ENCODE results near the gene MYO5B. TPM values are rescaled to one million over a fixed set of nuclear protein-coding genes. Genes with fewer than 3 reads are reported as not detected.

MYO5B gene
- total and polyA plus RNA-seq, 9 of the 15 experiments (the other 6 are each of a cell fraction or from before 2014, with no cell fraction given): 0.07 to 0.42 (median 0.28) TPM

GRCh38 chr18:49853011-49853410 is 341.9 kb downstream of the MYO5B start:
- Histone ChIP-seq H3K4me1 (replicated peaks in 1 of 2; ENCODE audit: control insufficient read depth in 2 of 2, insufficient read depth in 2 of 2, low read length in 2 of 2) (no peaks in the 10 kb centered on the region; a peak in 1 of 5 replicates), H2AFZ (ENCODE audit: low read depth, low read length) (no peak overlapping the region), H3K9me3 (replicated peaks; ENCODE audit: control insufficient read depth, insufficient read depth, low read depth, low read length) (no peaks in the 10 kb centered on the region), H3K27me3 (ENCODE audit: control insufficient read depth in 2 of 2, insufficient read depth in 2 of 2, low read length in 2 of 2) (peaks cover 0 to 37% of the 10 kb centered on the region in 2 experiments; a peak in 2 of 5 replicates), H3K27ac (ENCODE audit: extremely low read depth, low read depth, low read length) (no peak overlapping the region), H3K9ac (ENCODE audit: insufficient read depth in 1 of 2, low read depth in 2 of 2, low read length in 2 of 2) (no peak overlapping the region), H3K36me3 (ENCODE audit: control insufficient read depth, insufficient read depth, low read length) (no peaks in the 10 kb centered on the region), H3K4me3 (no peak overlapping the region), H4K20me1 (replicated peaks; ENCODE audit: control insufficient read depth, insufficient read depth, low read length) (no peaks in the 10 kb centered on the region), H3K4me2 (ENCODE audit: insufficient read depth, low read length) (no peak overlapping the region), H3K9me1 (ENCODE audit: control insufficient read depth, insufficient read depth, low read length) (no peaks in the 10 kb centered on the region), H3K79me2 (ENCODE audit: control insufficient read depth, insufficient read depth, low read length) (no peaks in the 10 kb centered on the region)
- 0% methylated on average over 4 of the region's 7 CpGs for WGBS (ENCODE audit: insufficient coverage, low coverage, missing lambda C conversion rate)
- in situ Hi-C loops (cut with MboI) (loop anchor here (25.0 kb wide), 1 partner anchor 1166 kb away; no protein-coding TSS in a partner anchor), intact Hi-C loops (cut with micrococcal nuclease) (loop anchor here (10.0 kb wide), 2 partner anchors 88 to 118 kb away; no protein-coding TSS in a partner anchor)
- no peak for ATAC-seq
- no peak for DNase-seq (ENCODE audit: extremely low read depth in 1 of 4, low spot score in 3 of 4)
- ChIA-PET POLR2A (no interaction called here), CTCF (ENCODE audit: low intra/inter-chr PET ratio) (no interaction called here)
- no peak for TF ChIP-seq ZNF134 (CRISPR knock-in tag; conservative IDR thresholded peaks at IDR 0.05)
- no peak for TF ChIP-seq U2AF1 (optimal IDR thresholded peaks at IDR 0.05; ENCODE audit: low read depth, low read length)
- TF ChIP-seq AFF4 (CRISPR knock-in tag; IDR thresholded peaks at IDR 0.05): no peak
- no peak for TF ChIP-seq BMI1 (IDR thresholded peaks at IDR 0.05; ENCODE audit: low read length)
- no peak for TF ChIP-seq ZBTB17 (CRISPR knock-in tag; IDR thresholded peaks at IDR 0.05)
- TF ChIP-seq ZNF316 (IDR thresholded peaks at IDR 0.05): no peak
- TF ChIP-seq CTCF (IDR thresholded peaks at IDR 0.05 in 2 of 3, conservative IDR thresholded peaks at IDR 0.05 in 1 of 3; ENCODE audit: insufficient read depth in 2 of 3, low read depth in 1 of 3, low read length in 3 of 3): no peak
- TF ChIP-seq KDM1A (IDR thresholded peaks at IDR 0.05): no peak
- no peak for TF ChIP-seq BRD9 (IDR thresholded peaks at IDR 0.05; ENCODE audit: low read depth, partially characterized antibody)
- TF ChIP-seq ZNF184 (CRISPR knock-in tag; IDR thresholded peaks at IDR 0.05): no peak
- TF ChIP-seq KAT7 (CRISPR knock-in tag; IDR thresholded peaks at IDR 0.05; ENCODE audit: borderline replicate concordance): no peak
- TF ChIP-seq CCNT2 (IDR thresholded peaks at IDR 0.05; ENCODE audit: borderline replicate concordance, extremely low read depth, insufficient read length, low read depth, low read length): no peak
- TF ChIP-seq ZC3H8 (IDR thresholded peaks at IDR 0.05): no peak
- TF ChIP-seq BRCA1 (IDR thresholded peaks at IDR 0.05): no peak
- TF ChIP-seq BRCA1 (CRISPR knock-in tag; IDR thresholded peaks at IDR 0.05): no peak
- no peak for FAIRE-seq
- BruUV-seq (replicated peaks): no TSS peak
